ENCODE results near the gene PRMT7.
A peak's percentile ranks its signal among the peaks of the same experiment; 100 is the strongest.

The PRMT7 gene

DNA sequence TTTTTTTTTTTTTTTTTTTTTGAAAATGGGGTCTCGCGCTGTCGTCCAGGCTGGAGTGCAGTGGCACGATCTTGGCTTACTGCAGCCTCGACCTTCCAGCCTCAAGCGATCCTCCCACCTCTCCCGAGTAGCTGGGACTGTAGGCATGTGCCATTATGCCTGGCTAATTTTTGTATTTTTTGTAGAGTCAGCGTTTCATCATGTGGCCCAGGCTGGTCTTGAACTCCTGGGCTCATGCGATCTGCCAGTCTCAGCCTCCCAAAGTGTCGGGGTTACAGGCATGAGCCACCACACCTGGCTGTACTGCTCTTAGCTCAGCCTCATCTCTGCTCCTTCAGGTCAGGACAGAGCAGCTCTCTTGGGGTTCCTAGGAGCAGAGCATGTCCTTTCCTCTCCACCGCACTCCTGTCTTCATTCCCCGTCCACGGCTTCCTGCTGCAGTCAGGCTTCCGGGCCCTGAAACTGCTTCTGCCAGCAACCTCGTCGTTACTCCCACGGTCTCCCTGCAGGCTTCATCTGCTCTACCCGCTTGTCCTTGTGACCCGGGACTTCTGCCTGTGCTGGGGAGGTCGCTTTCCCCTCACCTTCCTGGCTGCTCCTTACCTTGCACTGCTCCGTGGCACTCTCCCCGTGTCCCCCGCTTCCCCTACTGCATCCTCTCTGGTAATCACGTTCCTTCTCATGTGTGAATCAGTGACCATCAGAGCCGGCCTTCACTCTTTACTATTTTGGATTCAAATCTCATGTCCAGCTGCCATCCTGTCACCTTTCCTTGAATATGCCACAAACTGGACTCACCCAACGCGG, 38.0 kb downstream of the PRMT7 start:
- no peak for DNase-seq (ENCODE audit: low read depth)

DNA sequence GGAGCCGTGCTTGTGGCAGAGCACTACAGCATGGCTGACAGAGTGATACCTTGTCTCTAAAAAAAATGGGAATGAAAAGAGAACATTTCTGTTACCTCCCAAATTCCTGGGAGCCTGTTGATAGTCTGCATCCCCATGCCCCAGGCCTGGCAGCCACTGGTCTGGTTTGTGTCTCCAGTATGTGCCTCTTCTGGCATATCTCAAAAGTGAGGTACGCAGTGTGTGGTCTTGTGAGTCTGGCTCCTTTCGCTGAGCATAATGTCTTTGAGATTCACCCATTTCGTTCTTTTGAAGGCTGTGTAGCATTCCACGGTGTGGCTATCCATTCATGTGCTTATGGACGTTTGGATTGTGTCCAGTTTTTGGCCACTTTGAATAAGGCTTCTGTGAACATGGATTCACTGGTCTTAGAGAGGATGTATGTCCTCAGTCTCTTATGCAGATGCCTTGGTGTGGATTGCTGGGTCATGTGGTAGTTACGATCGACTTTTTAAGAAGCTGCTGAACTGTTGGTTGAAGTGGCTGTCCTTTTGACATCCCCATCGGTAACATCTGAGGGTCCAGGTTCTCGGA, 39.1 kb downstream of the PRMT7 start:
- no peak for DNase-seq (ENCODE audit: low read depth)

DNA sequence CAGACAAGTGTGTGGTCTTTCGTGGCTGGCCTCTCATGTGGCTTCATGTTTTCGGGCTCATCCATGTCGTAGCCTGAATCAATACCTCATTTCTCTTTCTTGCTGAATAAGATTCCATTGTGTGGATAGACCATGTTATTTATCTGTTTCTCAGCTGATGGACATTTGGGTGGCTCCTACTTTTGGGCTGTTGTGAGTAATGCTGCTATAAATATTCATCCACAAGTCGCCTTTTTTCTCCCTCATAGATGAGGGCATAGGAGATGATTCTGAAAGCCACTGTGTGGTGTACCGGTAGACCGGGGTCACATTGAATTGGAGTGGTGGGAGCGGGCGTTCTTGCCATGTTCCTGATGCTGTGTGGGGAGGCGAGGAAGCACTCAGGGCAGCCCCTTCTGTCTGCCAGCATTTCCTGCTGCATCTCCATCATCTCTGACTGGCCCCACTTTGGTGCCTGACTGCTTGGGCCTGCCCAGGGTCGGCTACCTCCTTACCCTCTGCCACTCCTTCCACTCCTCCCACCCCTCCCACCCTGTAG, 40.1 kb downstream of the PRMT7 start:
- no peak for DNase-seq (ENCODE audit: low read depth)

DNA sequence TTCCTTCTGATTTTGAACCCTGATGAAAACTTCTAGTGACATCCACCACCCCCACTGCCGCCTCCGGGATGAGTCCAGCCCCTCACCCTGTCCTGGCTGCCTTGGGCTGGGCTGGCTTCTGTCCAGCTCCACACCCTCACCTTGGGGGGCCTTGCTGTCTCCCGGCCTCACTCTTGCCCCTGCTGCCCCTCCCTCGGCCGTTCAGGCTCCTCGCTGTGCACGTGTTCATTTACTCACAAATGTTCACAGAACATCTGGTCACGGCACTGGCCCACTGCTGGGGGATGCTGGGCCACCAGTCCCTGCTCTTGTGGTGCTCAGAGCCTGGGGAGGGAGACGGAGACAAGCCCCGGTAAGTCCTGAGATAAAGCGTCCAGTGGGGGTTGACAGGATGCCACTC, 40.6 kb downstream of the PRMT7 start:
- no peak for DNase-seq (ENCODE audit: low read depth)

DNA sequence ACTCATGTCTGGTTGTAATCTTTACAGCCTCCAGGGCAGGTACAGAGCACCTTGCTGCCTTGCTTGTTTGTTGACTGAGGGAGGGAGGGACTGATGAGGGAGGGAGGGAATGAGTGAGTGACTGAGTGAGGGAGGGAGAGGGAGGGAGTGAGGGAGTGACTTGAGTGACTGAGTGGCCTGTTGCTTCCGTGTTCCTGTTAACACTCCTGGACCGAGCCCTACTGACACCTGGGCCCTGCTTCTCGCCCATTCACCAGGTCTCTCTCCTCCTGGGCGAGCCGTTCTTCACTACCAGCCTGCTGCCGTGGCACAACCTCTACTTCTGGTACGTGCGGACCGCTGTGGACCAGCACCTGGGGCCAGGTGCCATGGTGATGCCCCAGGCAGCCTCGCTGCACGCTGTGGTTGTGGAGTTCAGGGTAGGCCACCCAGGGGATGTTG, 41.2 kb downstream of the PRMT7 start:
- no peak for DNase-seq (ENCODE audit: low read depth)

DNA sequence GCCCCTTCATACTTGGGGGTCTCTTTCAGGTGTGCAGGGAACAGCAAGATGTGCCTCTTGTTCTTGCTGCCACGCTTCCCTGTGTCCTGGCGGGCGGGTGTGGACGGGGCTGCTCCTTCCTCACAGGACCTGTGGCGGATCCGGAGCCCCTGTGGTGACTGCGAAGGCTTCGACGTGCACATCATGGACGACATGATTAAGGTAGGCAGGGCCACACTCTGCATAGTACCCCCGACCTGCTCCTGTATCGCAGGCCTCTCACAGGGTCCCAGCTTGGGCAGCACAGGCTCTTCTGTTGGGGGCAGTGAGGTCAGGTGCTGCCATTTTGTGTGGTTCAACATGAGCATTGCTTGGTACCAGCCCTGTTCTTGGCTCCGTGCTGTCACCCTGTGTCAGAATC, 42.5 kb downstream of the PRMT7 start:
- DNase-seq (ENCODE audit: low read depth), result no peak

DNA sequence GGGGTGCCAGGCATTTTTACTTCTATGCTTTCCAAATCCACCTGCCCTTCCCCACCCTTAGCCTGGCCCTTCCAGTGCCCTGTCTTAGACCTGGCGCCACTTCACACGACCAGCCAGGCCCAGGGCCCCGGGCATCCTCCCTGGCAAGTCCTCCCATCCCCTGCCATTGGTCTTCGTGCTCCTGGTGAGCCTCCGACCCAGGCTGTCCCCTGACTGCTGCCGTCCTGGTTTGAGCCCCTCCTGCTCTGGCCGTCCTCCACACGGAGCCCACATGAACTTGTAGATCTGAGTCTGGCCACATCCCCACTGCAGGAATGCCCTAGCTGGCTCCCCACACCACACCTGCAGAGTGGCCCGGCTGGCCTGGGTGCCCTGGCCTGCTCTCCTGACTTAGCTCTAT, 44.0 kb downstream of the PRMT7 start:
- no peak for DNase-seq (ENCODE audit: low read depth)

DNA sequence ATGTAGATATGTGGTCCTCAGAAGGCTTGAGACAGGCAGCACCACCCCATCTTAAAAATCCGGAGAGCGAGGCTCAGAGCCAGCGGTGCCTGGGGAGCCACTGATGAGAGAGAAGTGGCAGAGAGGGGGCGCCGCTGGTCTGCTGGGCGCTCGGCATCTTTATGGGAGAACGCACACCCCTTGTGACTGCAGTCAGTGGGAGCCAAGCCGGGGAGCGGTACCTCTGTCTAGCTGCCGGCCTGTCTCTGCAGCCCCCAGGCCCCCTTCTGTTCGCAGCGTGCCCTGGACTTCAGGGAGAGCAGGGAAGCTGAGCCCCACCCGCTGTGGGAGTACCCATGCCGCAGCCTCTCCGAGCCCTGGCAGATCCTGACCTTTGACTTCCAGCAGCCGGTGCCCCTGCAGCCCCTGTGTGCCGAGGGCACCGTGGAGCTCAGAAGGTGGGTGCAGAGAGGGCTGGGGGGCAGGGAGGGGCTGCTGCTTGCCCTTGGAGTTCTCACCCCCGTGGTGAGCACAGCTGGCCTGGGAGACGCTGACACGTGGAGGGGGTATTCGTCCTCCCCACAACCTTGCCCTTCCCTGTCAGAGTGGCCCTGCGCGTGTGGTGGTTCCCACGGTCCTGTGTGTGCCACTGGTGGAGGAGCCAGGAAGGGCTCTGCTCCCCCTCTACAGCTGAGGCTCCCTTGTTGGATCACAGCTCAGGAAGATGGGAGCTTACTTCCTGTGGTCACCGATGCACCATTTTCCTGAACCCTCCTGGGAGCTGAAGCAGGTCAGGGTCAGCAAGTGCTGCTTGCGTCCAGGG, 44.8 kb downstream of the PRMT7 start:
- DNase-seq (ENCODE audit: low read depth), result no peak

DNA sequence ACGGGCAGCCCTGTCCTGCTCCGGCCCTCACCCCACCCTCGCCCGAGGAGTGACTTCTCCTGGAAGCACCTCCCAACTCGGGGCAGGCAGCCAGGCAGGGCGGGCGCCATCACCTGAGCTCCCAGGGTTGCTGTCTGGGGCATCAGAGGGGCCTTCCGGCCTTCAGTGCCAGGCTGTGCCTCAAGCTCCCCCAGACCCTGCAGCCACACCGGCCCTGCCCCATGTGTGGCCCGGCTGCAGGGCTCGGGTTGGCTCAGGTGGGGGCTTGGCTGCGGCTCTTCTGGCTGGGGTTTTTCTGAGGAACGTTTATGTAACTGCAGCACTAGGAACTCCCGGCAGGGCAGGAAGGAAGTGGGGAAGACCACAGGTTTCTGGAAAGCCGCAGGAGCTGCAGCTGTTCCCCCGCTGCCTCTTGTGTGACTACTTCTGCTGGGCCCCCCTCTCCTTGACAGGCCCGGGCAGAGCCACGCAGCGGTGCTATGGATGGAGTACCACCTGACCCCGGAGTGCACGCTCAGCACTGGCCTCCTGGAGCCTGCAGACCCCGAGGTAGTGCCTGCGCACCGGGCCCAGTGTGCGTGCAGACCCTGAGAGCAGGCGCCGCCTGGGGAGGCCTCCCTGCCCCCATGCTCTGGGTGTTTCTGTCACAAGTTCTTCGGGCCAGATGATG, 45.6 kb downstream of the PRMT7 start:
- peak; percentile 43 for DNase-seq (ENCODE audit: low read depth)

DNA sequence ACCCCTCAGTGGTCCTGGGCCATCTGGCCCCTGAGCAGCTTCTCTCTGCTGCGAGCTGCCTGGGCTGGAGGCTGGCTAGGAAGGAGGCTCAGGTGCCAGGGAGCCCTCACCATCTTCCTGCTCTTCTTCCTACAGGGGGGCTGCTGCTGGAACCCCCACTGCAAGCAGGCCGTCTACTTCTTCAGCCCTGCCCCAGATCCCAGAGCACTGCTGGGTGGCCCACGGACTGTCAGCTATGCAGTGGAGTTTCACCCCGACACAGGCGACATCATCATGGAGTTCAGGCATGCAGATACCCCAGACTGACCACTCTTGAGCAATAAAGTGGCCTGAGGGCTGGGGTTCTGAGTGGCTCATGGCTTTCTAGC, 46.1 kb downstream of the PRMT7 start:
- DNase-seq (ENCODE audit: low read depth), result no peak

DNA sequence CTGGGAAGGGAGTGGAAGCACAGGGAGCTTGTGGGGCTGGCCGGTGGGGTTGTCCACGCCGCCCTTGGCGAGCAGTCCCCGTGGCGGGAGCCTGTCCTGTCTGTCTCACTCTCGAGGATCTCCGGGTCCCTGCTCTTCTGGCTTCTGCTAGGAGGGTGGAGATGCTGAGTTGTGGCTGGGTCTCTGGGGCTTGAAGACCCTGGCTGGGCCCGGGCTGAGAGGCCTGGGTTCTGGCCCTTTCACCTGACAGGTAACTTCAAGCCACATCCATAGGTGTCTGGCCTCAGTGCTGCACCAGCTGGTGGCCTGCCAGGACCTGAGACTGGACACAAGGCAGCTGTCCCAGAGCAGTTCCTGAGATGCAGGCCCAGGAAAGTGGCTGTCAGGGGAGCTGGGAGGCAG, 46.7 kb downstream of the PRMT7 start:
- no peak for DNase-seq (ENCODE audit: low read depth)

DNA sequence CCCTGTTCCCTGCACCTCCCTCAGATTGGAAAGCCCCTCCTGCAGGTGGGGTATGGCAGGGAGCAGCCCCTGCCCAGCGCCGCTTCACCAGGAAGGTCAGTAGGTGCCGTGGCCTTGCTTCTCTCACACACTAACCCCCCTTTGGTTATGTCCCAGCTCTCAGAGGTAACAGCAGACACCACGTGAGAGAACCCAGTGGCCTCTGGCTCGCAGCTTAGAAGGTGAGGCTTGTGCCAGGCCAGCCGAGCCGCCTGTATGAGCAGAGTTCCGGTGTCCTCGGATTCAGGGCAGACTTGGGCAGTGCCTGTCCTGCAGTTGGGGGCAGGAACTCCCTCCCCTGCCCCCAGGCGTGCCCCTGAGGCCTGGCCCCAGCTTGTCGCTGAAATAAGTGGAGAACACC, 47.1 kb downstream of the PRMT7 start:
- DNase-seq (ENCODE audit: low read depth), result no peak

DNA sequence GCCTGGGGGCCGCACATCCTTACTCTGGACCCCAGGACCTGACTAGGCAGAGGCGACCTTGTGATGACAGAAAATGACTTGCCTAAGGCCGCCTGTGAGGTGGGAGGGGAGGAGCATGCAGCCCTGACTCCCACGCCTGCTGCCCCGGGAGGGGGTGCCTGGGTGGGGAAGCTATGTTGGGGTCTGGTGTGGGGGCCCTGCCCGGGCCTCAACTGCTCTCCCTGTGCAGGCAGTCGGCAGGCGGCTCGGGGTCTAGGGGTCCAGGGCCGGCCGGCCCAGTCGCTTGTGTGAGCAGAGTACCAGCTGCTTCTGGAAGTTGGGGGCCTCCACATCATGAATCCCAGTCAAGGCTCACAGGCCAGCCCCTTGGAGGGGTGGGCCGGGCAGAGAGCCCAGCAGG, 48.1 kb downstream of the PRMT7 start:
- no peak for DNase-seq (ENCODE audit: low read depth)

DNA sequence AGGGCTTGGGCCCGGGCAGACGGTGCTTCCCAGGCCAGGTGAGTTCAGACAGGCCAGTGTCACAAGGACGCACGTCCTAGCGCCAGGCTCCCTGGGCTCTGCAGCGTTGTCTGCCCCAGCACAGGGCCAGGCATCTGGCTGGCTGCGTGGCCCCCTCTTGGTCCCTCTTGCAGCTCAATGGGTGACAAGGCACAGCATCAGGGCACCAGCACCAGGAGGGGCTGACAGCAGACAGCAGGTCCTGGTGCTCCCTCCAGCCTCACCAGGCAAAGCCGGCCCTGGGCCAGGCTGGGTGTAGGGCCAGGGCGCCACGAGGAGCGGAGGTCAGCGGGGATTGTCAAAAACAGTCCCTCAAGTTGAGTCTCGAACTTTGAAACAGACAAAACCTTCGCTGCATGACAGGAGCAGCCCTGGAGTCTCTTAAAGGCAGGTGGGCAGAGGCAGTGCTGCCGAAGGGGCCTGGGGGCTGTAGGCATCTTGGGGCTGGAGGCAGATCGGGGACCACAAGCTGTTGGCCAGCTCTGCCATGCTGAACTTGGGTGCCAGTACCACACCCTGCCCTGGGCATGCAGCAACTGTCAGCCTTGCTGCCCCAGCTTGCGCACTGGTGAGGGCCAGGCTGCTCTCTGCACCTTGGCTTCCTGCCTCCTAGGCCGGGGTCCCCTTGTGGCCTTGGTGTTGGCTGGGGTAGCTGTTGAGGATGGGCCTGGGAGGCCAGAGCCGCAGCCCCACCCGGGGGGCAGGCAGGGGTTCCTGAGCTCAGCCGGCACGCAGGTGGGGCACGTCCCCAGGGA, 48.8 kb downstream of the PRMT7 start:
- no peak for DNase-seq (ENCODE audit: low read depth)

DNA sequence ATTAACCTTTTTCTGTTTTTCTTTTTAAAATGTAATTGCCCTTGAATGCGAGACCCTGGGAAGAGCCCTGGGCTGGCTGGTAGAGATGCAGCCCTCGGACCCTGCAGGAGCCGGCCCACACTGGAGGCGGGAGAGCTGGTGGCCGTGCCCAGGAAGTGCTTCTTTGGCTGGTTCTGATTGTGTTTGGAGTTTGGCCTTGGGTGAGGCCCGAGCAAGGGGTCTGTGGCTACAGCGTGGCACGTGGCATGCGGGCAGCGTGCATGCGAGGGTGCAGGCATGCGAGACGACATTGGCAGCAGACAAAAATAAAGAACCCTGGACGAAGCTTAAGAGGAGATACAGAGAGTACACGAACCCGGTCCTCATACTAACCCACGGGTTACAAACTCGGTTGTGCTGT, 49.7 kb downstream of the PRMT7 start:
- no peak for DNase-seq (ENCODE audit: low read depth)

DNA sequence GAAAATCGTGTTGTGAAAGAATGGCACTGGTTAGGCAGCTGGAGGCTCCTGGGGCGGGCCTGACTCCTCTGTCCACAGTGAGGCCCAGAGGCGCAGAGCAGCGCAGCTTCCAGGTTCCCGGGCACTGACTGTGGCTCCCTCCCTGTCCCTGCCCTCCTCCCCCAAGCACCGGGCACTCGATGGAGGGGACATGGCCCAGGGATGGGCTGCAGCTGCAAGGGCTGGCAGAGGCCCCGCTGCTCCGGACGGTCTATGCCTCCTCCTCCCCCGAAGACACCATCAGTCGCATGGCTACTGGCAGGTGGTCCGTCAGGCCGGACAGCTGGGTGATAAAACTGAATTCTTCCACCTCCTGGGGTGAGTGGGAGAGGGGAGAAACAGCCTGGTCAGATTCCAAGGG, 50.1 kb downstream of the PRMT7 start:
- DNase-seq (ENCODE audit: low read depth), result no peak

DNA sequence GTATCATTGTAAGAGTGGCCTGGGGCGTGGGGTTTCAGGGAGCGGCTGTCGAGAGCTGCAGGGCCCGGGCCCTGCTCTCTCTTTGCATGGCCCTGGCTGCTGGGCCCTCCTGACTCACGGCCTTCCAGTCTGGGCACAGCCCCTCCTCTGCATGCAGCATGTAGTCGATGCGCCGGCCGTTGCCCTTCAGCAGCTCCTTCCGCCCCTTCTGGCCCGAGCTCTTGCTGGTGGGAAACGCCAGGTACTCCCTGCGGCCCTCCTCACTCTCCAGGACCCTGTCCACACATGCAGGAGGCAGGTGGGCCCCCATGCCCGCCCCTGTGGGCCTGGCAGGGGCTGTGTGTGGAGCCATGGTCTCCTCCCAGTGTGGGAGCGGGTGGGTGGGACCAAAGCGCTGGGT, 50.7 kb downstream of the PRMT7 start:
- no peak for DNase-seq (ENCODE audit: low read depth)

DNA sequence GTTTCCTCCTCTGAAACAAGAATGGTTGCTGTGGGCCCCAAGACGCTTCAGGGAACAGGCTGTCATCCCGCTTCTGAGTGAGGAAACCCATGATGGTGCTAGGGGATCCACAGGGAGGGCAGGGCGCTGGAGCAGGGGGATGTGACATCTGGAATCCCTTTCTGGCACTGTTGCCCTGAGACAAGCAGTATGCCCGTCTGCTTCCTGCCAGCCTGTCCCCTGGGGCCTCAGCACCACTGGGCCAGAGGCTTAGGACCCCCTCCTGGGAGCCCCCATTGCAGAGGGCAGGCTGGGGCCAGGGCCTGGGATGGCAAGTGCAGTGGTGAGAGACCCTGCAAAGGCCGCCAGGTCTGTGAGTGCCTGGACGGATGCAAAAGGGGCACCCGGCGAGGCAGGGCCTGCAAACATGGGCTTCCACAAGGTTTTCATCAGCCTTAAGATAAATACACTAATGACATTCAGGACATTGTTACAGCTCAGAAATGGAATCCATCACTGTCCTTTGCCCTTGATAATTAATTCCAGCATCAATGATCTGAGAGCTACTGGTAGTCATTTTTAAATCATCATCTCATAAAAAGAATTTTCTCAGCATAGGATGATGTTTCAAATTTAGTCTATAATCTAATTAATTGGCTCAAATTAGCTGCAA, 51.6 kb downstream of the PRMT7 start:
- no peak for DNase-seq (ENCODE audit: low read depth)

DNA sequence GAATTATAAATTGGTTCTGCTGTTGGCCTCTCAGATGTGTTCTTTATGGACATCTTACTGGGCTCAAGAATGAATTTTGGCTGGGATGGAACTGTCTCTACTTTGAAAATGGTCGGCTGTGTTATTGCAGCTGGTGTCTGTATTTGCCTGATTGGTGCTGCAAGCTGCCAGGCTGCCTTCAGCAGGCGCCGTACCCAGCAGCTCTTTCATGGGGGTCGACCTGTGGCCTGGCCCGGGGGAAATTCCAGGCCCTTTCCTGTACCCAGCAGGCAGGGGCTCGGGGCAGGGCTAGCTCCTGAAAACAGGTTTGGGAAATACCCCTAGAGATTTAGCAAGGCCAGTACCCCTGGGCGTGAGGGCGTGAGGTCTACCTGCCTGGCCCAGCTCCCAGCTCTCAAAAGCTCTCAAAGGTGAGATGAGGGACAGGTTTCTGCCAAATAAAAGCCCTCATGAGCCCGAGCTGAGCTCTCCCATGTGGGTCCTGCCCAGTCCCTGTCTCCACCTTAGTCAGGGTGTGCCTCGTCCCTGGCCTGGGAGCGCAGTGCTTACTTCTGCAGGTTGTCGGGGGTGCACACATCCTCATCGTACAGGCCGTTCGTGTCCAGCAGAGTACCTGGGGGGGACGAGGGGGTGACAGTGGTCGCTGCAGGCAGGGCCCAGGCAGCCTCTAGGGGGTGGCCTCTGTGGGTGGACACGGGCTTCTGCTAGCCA, 52.3 kb downstream of the PRMT7 start:
- DNase-seq (ENCODE audit: low read depth), result no peak

All from stimulated activated CD8-positive, alpha-beta memory T cell treated with anti-CD3 and anti-CD28 coated beads, Interleukin-7, amount 100 ng/mL, for 24 hours (primary cell).